GM10266 (cell line): ENCODE data around the gene IQSEC1.

ENCODE experiments used
- DNase-seq: peaks from one replicate; pipeline ENCODE4 v3.0.0; 2012; ENCODE audit errors: extremely low spot score
- CTCF ChIP-seq: IDR thresholded peaks from 2 replicates; pipeline ENCODE4 v1.5.1; 2012; ENCODE audit warnings: mild to moderate bottlenecking, low read depth; ENCODE audit not compliant: control insufficient read depth, insufficient read depth; ENCODE audit errors: missing control alignments

The IQSEC1 gene

DNA sequence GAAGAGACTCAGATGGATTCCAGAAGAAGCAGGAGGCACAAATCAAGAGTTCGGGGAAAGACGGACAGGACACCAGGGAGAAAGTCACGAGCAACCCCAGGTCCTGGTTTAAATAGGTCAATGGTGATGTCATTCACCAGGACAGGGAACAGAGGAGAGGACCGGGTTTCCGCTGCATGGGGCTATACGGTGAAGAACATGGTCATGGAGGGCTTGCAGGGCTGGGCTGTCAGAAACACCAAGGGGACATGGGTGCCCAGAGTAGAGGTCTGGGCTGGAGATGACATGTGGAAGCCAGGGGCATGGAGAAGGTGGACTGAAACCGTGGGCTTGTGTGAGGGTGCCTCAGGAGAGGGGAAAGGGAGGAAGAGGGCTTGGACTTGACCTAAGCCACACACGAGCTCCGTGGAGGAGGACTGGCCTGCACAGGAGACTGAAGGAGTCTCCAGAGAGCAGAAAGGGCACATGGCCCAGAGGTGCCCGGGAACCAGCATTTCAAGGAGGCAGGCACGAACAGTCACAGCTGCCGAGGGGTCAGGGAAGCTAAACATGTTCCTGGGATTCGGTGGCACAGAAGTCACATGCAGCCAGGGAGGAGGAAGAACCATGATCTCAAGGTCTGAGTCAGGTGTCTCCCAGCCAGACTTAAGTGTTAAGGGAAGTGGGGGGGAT, 177.7 kb downstream of the IQSEC1 start:
- no peak for DNase-seq
- no peak for TF ChIP-seq CTCF

GRCh38 chr3:12894629-12895028, 178.6 kb downstream of the IQSEC1 start:
- DNase-seq: no peak
- no peak for TF ChIP-seq CTCF

DNA sequence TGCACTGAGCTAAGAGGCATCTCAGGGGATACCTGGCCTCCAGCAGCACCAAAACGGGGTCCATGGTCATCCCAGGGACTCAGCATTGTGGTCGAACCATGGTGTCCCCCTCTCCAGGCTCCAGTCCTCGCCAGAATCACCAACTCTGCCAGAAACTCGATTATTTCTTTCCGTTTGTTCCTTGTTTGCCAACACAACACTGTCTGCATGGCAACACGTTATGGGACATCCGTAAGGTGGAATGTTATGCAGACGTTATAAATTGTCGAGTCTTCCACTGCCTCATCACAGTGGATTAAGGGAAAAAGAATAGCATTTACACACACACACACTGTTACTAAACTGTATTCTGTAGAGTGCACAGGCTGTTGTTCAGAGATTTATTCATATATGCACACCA, 179.4 kb downstream of the IQSEC1 start:
- no peak for DNase-seq
- TF ChIP-seq CTCF: no peak

DNA sequence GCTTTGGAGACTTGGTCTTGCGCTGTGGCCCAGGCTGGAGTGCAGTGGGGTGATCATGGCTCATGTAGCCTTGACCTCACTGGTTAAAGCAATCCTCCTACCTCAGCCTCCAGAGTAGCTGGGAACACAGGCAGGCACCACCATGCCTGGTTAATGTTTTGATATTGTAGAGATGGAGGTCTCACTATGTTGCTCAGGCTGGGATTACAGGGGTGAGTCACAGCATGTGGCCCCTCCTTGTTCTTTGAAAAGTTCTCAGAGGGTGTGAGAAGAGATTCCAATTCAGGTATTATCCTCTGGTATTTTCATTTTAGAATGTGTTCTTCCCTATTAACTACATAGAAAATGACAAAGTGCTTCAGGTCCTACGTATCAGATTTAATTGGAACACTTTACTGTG, 180.0 kb downstream of the IQSEC1 start:
- no peak for TF ChIP-seq CTCF
- no peak for DNase-seq

DNA sequence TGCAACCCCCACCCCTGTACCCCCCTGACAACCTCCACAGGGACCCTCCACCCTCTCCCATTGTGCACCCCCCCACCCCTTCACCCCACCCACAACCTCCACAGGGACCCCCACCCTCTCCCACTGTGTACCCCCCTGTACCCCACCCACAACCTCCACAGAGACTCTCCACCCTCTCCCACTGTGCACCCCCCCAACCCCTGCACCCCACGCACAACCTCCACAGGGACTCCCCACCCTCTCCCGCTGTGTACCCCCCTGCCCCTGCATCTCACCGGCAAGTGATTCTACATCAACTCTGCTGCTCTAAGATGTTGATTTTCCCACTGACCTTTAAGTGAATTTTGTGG, 180.4 kb downstream of the IQSEC1 start:
- TF ChIP-seq CTCF: no peak
- DNase-seq: no peak

DNA sequence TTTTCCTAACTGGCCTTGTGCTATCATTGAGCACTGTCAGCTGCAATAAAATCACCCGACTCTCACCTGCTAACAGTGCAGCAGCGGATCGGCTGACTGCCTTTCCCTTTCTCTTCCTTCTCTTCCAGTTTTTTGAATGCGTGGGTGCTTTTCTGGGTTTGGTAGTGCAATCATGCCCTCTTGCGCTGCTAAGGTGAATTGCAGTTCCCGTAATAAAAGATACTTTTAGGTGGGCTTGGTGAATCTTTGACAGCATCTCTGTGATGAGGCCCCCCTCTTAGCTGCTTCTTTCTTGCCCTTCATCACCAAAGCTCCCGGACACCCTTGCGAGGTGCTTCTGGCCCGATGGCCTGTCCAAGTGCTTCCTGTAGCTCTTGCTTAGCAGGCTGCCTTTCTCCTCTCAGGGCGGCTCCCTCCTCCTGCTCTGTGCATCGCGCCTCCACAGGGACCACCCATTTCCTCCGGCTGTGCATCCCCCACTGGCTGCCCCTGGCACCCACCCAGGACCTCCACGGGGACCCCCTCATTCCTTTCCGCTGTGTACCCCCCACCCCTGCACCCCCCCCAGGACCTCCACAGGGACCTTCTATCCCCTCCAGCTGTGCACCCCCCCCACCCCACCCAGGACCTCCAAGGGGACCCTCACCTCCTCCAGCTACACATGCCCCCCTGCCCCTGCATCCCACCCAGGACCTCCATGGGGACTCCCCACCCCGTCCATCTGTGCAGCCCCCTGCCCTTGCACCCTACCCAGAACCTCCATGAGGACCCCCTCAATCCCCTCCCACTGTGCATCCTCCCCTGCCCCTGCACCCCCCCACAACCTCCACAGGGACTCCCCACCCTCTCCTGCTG, 181.0 kb downstream of the IQSEC1 start:
- peak; percentile 70 for DNase-seq
- peak; percentile 90 for TF ChIP-seq CTCF

DNA sequence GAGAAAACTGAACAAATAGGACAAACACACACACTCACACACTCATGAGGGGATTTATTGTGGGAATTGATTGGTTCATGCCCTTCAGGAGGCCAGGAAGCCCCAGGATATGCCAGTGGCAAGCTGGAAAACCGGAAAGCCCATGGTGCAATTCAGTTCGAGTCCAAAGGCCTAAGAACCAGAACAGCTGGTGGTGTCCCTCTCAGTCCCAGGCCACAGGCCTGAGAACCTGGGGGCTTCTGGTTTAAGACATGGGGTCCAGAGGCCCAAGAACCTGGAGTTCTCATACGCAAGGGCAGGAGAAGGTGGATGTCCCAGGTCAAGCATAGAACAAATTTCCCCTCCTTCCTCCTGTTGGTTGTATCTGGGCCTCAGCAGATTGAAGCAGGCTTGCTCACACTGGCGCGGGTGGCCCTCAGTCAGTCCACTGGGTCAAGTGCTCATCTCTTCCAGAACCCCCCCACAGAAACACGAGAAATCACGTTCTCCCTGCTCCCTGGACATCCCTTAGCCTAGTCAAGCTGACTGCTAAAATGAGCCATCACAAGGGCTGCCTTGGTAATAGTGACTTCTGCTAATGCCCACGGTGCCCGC, 181.7 kb downstream of the IQSEC1 start:
- no peak for DNase-seq
- TF ChIP-seq CTCF: no peak
